Ishikawa (cell line): Measurements from ENCODE around the gene MRPS24.

Experiments
- CEBPB ChIP-seq: IDR thresholded peaks from 2 replicates; pipeline ENCODE4 v1.6.1; 2012
- EP300 ChIP-seq: IDR thresholded peaks from 2 replicates; pipeline ENCODE4 v1.6.1; 2012; ENCODE audit warnings: borderline replicate concordance

DNA sequence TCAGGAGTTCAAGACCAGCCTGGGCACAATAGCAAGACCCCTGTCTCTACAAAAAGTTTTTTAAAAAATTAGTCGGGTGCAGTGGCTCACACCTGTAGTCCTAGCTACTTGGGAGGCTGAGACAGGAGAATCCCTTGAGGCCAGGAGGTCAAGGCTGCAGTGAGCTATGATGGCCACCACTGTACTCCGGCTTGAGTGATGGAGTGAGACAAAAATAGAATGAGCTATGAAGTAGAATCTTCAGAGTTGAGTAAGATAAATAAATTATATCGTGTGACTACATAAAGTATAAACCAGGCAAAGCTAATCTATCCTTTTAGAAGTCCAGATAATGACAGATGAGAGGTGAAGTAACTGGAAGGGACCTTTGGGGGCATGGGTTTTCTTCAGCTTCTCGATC lies 15.3 kb upstream of the MRPS24 start:
- TF ChIP-seq EP300 (no peak), CEBPB (no peak)
